Measurements from ENCODE around the gene MND1. TPM values are rescaled to one million over a fixed set of nuclear protein-coding genes. Genes with fewer than 3 reads are reported as not detected.
A peak's percentile ranks its signal among the peaks of the same experiment; 100 is the strongest.

The MND1 gene
- total and polyA plus RNA-seq, 10 donors = 0.76 to 10.9 (median 2.3) TPM

DNA sequence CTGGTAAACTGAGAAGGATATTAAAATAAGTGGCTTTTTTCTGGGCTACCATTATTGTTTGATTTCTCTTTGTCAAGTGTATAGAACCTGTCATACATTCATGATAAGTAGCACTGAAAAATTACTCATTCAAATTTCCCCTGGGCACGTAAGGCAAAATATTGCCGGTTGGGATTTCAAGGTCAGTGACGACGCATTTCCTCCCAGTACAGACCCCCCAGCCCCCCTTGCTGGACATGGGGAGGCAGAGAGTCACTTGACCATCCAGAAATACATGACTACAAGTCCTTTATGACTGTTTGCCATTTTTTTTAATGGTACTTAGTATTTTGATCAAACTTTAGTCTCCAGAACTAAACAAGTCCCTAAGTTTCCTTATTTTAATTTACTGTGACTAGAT is 6.8 kb upstream of the MND1 start:
- no peaks in the 10 kb centered on the region for H3K9me3 ChIP-seq
- no peak overlapping the region for H3K4me3 ChIP-seq
- intact Hi-C loops (cut with DNase I; ENCODE audit: low total_unique reads) = no loop called here
- no peak for TF ChIP-seq POLR2A (IDR thresholded peaks at IDR 0.05)
- no peak for TF ChIP-seq POLR2AphosphoS5 (IDR thresholded peaks at IDR 0.05)
- TF ChIP-seq, protein P1, sequence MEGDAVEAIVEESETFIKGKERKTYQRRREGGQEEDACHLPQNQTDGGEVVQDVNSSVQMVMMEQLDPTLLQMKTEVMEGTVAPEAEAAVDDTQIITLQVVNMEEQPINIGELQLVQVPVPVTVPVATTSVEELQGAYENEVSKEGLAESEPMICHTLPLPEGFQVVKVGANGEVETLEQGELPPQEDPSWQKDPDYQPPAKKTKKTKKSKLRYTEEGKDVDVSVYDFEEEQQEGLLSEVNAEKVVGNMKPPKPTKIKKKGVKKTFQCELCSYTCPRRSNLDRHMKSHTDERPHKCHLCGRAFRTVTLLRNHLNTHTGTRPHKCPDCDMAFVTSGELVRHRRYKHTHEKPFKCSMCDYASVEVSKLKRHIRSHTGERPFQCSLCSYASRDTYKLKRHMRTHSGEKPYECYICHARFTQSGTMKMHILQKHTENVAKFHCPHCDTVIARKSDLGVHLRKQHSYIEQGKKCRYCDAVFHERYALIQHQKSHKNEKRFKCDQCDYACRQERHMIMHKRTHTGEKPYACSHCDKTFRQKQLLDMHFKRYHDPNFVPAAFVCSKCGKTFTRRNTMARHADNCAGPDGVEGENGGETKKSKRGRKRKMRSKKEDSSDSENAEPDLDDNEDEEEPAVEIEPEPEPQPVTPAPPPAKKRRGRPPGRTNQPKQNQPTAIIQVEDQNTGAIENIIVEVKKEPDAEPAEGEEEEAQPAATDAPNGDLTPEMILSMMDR (IDR thresholded peaks at IDR 0.05 in 8 of 11, conservative IDR thresholded peaks at IDR 0.05 in 3 of 11) = no peak
- no peaks in the 10 kb centered on the region for H3K27me3 ChIP-seq (replicated peaks in 1 of 7)
- no peak for DNase-seq
- H3K27ac ChIP-seq = peak overlapping the region in 3 of 8 donors; percentile 1 to 35 (median 8)
- H3K36me3 ChIP-seq = peaks cover 0 to 5% (median 0%) of the 10 kb centered on the region in 6 donors
- 66 to 88% (median 76%) methylated on average over 4 of the region's 4 CpGs for WGBS, 5 donors
- peaks cover 0 to 24% (median 11%) of the 10 kb centered on the region in 6 donors for H3K4me1 ChIP-seq

DNA sequence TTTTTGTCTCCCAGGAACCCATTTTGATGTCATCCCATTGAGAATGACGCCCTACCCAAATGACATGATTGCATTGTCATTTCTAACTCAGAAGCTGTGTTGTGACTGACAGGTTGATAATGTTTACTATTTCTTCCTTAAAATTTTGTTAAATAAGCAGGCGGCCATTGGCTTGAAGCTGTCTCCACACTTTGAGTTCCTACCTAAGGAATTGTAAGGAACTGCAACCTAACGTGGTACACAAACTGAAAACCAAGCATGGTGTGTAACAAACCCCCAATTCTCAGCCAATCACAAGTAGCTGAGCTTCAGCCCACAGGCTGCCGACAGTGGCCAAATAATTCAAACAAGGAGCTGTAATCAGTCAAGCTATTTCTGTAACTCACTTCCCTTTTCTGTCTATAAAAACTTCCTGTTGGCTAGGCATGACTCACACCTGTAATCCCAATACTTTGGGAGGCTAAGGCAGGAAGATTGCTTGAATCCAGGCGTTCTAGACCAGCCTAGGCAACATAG is 2.9 kb upstream of the MND1 start:
- no peak for DNase-seq
- WGBS, 5 donors = 29 to 37% (median 35%) methylated on average over 5 of the region's 5 CpGs
- H3K4me3 ChIP-seq = no peak overlapping the region
- TF ChIP-seq, protein P1 (IDR thresholded peaks at IDR 0.05 in 8 of 11, conservative IDR thresholded peaks at IDR 0.05 in 3 of 11) = no peak
- TF ChIP-seq POLR2AphosphoS5 (IDR thresholded peaks at IDR 0.05) (no peak), POLR2A (IDR thresholded peaks at IDR 0.05) (no peak)
- peaks cover 7 to 50% (median 30%) of the 10 kb centered on the region in 6 donors for H3K4me1 ChIP-seq
- intact Hi-C loops (cut with DNase I; ENCODE audit: low total_unique reads) = loop anchor here (10.0 kb wide), 1 partner anchor 403 kb away; no protein-coding TSS in a partner anchor
- no peaks in the 10 kb centered on the region for H3K9me3 ChIP-seq
- no peaks in the 10 kb centered on the region for H3K27me3 ChIP-seq (replicated peaks in 1 of 7)
- H3K27ac ChIP-seq = no peak overlapping the region
- H3K36me3 ChIP-seq = no peaks in the 10 kb centered on the region

DNA sequence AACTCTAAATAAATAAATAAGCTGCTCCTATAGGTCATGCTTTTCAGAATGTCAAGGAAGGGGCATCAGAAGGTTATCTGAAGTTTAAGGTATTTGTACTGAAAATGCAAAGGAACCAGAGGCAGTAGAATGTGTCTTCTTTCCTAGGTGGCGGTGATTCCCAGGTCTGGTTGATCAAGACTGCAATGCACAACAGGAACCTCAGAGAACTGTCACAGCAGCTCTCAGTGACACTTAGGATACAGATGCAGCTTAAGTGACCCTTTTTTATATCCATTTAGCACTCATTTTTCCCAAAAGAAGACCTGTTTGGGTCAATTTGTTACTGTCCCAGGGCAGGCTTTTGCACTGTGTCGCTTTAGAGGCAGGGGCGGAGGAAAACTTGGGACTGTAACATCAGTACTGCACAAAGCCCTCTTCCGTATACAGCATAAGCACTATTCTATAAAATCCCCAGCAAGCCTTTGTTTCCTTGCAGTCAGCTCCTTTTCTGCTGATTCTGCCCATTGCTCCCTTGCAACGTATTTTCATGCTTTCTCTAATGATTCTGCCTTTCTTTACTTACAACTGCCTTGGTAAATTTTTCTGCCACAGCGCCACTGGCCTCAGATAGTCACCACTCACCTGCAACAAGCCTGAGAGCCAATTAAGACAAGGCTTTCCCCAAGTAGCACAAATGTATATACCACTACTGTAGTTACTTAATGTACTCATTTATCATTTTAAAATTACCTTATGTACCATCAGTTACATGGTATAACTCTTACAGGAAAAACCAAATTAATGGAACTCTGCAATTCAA is 1.5 kb upstream of the MND1 start:
- 86 to 93% (median 93%) methylated on average over 6 of the region's 6 CpGs for WGBS, 5 donors
- intact Hi-C loops (cut with DNase I; ENCODE audit: low total_unique reads) = loop anchor here (10.0 kb wide), 1 partner anchor 402 kb away; no protein-coding TSS in a partner anchor
- TF ChIP-seq POLR2A (IDR thresholded peaks at IDR 0.05) (no peak), POLR2AphosphoS5 (IDR thresholded peaks at IDR 0.05) (no peak)
- TF ChIP-seq, protein P1 (IDR thresholded peaks at IDR 0.05 in 8 of 11, conservative IDR thresholded peaks at IDR 0.05 in 3 of 11) = no peak

More for the DNA sequence above, 1.5 kb upstream of the MND1 start:
- Histone ChIP-seq H3K9me3 (no peaks in the 10 kb centered on the region), H3K27me3 (replicated peaks in 1 of 7) (no peaks in the 10 kb centered on the region), H3K36me3 (no peaks in the 10 kb centered on the region), H3K27ac (no peak overlapping the region), H3K4me1 (peaks cover 7 to 53% (median 29%) of the 10 kb centered on the region in 6 donors), H3K4me3 (no peak overlapping the region)
- DNase-seq = no peak
